Mucosa of gallbladder (tissue), 1 donor: Measurements from ENCODE around the gene AP1B1. TPM values are rescaled to one million over a fixed set of nuclear protein-coding genes. Genes with fewer than 3 reads are reported as not detected.

Source experiments
- DNase-seq: peaks from one replicate; pipeline ENCODE4 v3.0.0-alpha.2; 2020; ENCODE audit warnings: low spot score
- total RNA-seq: library from RNA; stranded (reverse); gene quantifications from one replicate; pipeline ENCODE4 v1.2.1, GENCODE V29; 2021
- donor health status: DM: no; HTN: no; CAD: no.

AP1B1 gene
- total RNA-seq, 1 donor from 2014 or later = 88.6 TPM

DNA sequence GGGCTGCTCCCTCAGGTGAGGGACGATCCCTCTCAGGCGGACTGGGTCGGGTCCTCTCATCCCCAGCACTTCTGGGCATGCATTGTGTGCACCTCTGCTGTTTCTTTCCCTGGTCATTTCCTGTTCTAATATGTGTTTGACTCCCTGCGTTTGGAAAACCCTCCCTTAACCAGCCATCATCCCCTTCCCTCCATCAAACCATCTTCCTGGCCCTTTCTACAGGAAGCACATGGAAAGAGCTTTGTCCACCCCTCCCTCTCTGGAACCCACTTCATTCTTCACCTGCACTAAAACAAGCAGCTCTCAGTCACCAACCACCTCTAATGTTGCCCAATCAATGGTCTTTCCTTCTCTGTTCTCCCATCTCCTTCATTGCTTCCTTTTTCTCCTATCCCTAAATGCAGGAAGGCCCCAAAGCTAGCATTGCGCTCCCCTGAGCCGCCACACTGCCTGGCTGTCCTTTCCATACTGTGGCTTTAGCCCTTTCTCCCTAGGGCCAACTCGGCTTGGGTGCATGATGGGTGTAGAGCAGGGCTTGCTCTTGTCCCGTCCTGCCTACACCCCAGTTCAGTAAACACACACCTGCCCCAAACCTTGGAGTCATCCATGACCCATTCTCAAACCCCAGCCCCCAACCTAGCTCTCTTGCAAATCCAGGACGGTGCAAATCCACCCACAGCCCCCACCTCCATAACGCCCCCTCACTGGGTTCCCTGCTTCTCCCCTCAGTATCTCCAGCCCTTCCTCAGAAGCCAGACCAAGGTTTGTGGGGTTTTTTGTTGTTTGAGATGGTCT lies 87.4 kb downstream of the AP1B1 start:
- no peak for DNase-seq

DNA sequence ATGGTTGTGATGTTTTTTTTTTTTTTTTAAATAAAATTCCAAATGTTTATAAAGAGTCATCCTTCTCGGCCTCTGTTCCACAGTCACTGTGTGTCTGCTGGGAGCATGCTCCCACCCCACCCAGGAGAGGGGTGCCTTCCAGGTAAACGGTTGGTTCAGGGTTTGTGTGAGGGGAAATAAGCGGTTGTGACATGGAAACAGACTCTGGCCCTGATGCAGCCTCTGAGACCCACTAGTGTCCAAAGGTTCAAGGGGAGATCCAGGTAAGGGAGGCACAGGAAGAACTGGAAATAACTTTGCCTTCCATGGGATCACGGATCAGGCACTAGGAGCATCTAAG lies 87.9 kb downstream of the AP1B1 start:
- DNase-seq = no peak

DNA sequence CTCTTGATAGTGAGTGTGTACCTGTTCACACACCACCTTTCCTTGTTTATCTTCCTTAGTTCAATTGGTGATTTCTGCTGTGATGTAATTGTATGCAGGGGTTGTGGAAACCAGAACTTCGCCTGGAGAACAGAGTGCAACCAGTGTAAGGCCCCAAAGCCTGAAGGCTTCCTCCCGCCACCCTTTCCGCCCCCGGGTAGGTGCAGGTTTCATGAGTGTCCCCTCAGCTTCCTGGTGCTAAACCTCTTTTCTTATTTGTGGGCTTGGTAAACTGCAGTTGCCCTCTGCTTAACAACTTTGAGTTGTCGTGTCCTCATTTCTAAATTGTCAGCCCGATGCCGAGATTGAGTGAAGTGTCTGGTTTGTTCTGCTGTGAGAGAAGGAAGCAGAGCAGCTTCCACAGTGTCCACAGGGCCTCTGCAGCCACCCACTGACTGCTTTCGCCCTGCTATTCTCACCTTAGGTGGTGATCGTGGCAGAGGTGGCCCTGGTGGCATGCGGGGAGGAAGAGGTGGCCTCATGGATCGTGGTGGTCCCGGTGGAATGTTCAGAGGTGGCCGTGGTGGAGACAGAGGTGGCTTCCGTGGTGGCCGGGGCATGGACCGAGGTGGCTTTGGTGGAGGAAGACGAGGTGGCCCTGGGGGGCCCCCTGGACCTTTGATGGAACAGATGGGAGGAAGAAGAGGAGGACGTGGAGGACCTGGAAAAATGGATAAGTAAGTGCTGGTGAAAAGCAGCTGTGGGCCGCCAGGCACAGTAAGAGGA lies 89.1 kb downstream of the AP1B1 start:
- no peak for DNase-seq

GRCh38 chr22:29298641-29299040 lies 89.7 kb downstream of the AP1B1 start:
- DNase-seq = no peak

DNA sequence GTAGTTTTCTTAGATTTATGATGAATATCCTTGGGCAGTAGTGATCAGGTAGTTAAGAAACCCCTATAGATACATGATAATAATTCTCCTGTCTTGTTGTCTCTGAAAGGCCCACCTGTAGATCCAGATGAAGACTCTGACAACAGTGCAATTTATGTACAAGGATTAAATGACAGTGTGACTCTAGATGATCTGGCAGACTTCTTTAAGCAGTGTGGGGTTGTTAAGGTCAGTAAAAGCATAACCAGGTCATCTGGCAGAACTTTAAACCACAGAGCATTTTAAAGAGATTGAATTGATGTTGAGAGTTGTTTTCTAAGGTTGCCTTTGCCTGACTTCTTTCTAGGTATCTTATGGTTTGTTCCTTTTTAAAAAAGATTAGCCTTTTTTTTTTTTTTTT lies 96.0 kb downstream of the AP1B1 start:
- DNase-seq = no peak

- no peak for DNase-seq
Measured at GRCh38 chr22:29291215-29291614, 97.2 kb downstream of the AP1B1 start.

DNA sequence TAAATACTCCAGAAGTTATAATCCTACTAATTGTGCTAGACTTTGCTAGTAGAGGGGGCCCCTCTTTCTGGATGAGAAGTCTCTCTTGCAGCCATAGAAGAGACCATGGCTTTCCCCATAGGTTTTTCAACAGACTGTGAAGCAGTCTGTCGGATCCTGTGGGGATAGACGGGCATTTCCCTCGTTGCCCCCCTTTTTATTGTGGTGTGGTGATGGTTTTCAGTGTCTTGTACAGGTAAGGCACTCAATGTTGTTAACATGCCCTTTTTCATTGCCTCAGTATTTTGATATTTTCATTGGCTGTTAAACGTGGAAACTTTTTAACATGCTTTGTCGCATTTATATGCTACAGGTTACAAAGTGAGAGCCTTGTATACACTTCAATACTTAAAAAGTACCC lies 98.3 kb downstream of the AP1B1 start:
- no peak for DNase-seq

- DNase-seq = no peak
Measured at GRCh38 chr22:29288837-29289236, 99.5 kb downstream of the AP1B1 start.

- DNase-seq = no peak
Measured at GRCh38 chr22:29284196-29284595, 104.2 kb downstream of the AP1B1 start.

GRCh38 chr22:29277927-29278326 lies 110.4 kb downstream of the AP1B1 start:
- no peak for DNase-seq

Other genes starting within 250 kb of the AP1B1 start
- 7.0 TPM for gene EMID1, start 182.7 kb downstream of the AP1B1 start, total RNA-seq
- 24.0 TPM for gene RHBDD3, start 120.6 kb downstream of the AP1B1 start, total RNA-seq
- gene EWSR1, start 120.3 kb downstream of the AP1B1 start, total RNA-seq = 160 TPM
- gene GAS2L1, start 81.9 kb downstream of the AP1B1 start, total RNA-seq = 24.6 TPM
- gene RASL10A, start 72.9 kb downstream of the AP1B1 start, total RNA-seq = 1.7 TPM
- gene RFPL1, start 50.0 kb upstream of the AP1B1 start, total RNA-seq = not detected
- 0.86 TPM for gene NEFH, start 91.6 kb upstream of the AP1B1 start, total RNA-seq
- 39.8 TPM for gene THOC5, start 165.2 kb upstream of the AP1B1 start, total RNA-seq
- gene NIPSNAP1, start 192.5 kb upstream of the AP1B1 start, total RNA-seq = 56.6 TPM
- gene NF2, start 215.1 kb upstream of the AP1B1 start, total RNA-seq = 36.2 TPM